IPS-NIHi7 (cell line): ENCODE data around the gene SLC9C2.
"Not testable (repeated sequence)": the region's sequence is repeated elsewhere in the genome, so short reads cannot be mapped to it uniquely, and the experiment has no call there.

Source experiments
- DNase-seq: peaks from one replicate; pipeline ENCODE4 v3.0.0; 2012; ENCODE audit warnings: mixed read lengths; ENCODE audit errors: extremely low spot score

Gene SLC9C2

DNA sequence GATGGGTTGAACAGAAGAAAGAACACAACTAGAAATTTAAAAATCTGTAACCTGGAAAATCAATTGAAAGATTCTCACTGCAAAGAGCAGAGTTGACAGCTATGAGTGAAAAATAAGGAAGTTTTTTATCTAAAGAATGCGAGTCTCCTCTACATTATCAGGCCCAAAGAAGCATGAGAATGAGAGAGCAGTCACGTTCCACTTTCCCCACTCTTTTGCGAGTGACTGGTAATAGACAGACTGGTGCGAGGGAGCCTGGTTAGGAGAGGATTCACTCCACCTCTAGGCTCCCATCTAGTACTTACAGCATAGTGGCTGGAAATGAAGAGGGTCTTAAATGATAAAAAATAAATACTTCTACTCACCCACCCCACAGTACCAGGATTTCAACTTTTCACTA, 73.8 kb downstream of the SLC9C2 start:
- DNase-seq: no peak

DNA sequence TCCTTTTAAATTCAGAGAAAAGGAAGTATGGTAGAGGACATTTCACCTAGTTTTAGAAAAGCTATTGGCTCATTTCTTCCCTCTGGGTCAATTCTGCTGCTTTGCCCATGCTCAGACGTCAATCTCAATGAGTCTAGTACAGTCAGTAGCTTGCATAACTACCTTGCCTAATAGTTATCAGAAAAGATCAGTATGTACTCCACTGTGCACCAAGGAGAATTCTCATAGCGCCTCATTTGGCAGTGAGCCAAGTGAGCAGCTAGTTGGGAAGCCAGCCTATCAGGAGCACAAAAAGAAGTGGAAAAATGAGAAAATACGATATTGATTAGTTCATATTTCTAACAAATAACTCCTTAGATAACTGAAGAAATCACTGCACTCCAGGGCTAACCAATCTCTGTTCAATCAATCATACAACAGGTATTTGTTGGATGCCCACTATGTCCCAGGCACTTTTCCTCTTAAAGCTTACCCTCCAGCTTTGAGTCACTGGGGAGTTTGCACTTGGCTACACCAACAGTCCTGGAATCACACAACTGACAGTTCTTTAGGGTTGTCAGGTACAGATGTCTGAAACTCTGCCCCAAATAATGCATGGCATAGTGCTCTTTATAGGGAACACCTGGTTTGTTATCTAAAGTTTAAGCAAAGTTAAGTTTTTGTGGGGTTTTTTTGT, 75.6 kb downstream of the SLC9C2 start:
- no peak for DNase-seq

DNA sequence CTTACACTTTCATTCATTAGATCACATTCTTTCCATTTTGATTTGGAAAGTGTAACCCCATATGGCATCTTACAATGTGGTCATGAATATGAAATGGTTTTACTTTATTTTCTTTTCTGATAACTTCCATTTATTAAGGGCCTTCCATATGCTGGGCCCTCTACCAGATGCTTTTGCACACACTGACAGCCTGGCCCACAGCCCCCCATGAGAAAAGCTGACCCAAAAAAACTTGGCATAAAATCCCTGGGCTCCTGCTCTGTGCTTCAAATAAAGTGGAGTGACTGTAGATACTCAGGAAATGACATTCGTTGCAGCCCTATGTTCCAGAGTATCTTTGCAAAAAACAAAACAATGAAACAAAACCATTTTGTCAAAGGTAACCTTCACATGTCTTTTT, 76.9 kb downstream of the SLC9C2 start:
- no peak for DNase-seq

DNA sequence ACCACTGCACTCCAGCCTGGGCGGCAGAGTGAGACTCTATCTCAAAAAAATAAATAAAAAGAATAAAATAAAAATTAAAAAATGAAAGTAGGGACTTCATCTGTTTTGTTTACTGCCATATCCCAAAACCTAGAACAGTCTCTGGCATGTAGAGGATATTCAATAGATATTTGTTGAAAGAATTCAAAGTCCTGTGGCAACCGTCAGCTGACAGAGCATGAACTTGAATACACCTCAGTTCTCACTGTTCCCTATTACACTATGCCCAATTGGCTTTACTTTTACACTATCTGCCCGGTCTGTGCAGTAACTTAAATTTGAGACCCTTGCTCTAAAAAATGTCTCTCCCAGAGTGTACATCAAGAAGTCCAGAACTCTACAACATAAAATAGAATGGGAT, 79.5 kb downstream of the SLC9C2 start:
- no peak for DNase-seq

DNA sequence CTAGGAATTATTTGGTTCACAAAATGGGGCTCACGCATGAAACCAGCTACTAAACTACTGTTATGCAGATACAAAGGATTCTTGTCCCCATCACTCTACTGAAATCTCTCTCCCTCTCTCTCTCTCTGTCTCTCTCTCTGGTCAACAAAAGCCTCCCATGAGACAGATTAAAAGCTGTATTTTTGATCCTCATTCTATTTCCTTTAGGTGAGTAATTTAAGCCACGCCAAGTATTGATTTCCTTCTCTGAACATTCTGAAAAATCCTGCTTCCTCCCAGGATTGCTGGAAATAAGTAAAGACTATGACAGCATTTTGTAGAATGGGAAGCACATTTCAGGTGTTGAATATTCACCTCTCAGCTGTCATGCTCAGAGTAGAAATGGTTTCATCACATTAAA, 82.1 kb downstream of the SLC9C2 start:
- DNase-seq: no peak

DNA sequence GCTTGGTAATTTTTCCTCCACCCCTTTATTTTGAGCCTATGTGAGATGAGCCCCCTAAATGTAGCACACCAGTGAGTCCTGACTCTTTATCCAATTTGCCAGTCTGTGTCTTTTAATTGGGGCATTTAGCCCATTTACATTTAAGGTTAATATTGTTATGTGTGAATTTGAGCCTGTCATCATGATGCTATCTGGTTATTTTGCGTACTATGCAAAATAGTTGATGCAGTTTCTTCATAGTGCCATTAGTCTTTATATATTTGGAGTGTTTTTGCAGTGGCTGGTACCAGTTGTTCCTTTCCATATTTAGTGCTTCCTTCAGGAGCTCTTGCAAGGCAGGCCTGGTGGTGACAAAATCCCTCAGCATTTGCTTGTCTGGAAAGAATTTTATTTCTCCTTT, 88.4 kb downstream of the SLC9C2 start:
- not testable (repeated sequence) for DNase-seq

DNA sequence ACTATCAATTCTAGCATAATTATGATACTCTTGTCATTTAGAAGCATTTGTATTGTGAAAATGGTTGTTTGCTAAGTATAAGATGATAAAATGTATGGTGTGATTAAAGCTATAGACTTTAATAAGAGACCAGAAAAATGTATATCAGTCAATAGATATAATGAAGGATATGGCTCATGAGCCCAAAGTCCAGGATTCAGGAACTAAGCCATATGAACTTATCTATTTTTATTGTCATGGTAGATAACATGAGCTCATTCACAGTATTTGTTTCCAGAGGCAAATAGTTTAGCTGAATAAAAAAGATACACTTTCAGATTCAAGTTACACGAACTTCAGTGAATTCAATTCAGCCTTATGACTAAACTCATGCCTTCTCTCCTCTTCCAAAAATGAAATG, 93.1 kb downstream of the SLC9C2 start:
- DNase-seq: no peak

DNA sequence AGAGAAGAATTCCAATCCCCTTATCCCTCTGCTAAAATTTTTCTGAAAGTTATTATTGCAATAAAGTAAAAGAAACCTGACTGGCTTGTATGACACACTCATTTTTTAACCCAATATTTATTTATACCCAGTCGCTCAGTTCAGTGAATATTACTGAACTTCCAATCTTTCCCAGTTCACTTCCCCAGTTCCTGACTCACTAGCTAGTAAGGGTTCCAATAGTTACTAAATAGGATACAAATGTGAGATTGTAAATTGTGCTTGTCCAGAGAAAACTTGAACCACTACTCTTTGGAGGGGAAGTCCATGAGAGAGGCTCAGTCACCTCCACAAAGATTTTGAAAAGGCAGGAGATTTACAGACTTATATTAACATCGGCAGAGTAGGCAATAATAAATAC, 94.3 kb downstream of the SLC9C2 start:
- DNase-seq: no peak

DNA sequence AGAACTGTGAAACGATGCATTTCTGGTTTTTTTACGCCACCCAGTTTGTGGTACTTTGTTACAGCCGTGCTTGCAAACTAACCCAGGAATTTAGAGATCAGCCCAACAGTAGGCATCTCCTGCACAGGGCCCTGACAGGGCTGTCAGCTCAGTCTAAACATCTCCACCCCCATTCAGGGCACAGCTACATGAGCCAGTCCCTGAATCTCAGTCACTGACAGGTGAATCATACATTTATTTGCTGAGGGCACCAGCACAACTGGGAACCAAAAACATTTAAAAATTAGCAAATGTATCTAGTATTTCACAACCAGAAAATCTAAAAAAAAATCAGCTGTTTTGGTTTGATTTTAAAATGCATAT, 95.0 kb downstream of the SLC9C2 start:
- DNase-seq: no peak

DNA sequence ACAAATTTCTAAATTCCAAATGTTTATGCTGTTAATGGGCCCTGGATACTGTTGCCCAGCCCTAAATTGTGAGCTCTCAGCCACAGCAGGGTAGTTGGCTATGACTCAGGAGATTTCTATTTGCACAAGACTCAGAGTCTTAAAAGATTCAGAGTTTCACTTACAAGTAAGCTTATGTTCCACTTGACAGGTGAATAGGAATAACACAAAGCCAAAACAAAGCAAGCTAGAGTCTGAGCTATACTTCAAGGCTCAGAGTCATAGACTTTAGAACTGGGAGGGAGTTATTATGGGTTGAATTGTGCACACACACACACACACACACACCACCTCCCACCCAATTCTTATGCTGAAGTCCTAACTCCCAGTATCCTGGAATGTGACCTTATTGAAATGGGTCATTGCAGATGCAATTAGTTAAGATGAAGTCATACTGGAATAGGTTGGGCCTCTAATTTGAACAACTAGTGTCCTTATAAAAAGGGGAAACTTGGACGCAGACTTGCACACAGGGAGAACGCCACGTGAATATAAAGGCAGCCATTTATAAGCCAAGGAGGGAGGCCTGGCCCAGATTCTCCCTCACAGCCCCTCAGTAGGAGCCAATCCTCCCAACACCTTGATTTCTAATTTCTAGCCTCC, 95.5 kb downstream of the SLC9C2 start:
- no peak for DNase-seq

DNA sequence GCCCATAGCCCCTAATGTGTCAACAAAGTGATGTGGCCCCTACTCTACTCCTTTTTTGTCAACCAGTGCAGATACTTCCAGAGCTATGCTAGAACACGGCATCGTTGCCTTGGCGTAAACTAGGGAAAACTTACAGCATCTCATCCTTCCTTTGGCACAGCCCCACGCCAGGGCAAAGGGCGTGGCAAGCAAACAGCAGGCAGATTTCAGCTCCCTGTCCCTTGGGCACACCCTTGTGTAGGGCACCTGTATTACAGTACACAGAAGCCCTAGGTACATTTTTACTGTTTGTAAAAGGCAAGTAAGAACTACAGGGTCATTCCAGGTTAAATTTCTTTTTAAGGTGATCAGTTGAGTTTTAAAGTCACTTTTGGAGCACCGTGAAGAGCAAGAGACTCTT, 96.4 kb downstream of the SLC9C2 start:
- DNase-seq: peak; percentile 40

DNA sequence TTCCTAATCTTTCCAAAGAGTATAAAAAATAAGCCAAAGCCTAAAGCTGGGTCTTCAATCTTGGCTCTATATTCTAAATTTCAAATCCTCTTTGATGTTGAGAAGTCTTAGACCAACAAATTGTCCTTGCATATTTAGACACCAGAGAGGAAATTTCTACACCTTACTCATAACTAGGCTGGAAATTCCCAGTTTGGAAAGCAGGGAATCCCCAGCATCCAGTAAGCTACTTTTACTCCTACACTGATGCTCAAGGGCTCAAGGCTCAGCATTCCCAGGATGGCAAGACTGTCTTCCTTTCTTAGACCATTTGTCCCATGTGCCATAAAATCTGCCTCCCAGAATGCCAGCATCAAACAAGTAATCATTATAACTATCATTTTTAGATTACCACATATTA, 97.5 kb downstream of the SLC9C2 start:
- no peak for DNase-seq

DNA sequence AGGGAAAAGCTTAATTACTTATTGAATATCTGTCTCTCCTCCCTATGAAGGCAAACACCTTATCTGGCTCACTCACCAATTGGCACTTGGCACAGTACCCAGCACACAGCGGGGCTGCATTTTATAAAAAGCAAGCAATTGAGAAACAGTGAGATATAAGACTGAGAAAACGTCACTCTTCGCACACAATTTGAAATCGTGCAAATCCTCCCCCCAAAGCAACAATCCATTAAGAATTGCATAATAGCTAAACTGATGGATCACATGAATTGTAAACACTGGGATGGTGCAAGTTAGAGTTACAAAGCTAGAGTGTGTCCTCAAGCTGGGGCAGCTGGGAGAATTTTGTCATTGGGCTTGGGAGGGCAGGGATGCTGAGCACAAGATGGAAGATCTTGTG, 98.6 kb downstream of the SLC9C2 start:
- no peak for DNase-seq

DNA sequence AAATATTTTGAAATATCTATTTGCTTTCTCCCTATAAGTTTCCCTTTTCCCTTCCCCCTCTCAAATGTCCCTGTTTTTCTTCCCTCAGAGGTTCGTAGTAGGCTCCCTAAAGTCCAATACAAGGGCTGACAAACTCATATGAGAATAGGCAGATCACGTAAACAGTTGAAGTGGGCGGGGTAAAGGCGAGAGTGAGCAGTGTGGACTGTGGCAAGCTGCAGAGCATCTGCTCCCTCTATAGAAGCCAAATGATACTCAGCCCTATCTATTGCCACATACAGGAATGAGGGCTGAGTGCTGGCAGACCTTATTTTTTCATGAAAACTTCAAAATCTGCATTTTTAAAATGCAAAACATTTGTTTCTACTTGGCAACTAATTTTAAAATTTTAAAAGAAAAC, 99.5 kb downstream of the SLC9C2 start:
- no peak for DNase-seq

DNA sequence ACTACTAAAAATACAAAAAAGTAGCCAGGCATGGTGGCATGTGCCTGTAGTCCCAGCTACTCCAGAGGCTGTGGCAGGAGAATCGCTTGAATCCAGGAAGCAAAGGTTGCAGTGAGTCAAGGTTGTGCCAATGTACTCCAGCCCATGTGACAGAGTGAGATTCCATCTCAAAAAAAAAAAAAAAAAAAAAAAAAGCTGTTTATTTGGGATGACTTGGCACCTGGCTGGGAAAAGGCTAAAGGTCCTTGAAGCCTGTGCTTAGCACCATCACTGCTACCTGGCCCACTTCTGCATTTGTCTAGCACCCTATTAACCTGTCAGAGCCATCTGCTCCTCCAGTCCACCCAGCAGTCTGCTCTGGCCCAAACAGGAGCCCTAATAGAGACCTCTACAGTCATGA, 100.8 kb downstream of the SLC9C2 start:
- no peak for DNase-seq

DNA sequence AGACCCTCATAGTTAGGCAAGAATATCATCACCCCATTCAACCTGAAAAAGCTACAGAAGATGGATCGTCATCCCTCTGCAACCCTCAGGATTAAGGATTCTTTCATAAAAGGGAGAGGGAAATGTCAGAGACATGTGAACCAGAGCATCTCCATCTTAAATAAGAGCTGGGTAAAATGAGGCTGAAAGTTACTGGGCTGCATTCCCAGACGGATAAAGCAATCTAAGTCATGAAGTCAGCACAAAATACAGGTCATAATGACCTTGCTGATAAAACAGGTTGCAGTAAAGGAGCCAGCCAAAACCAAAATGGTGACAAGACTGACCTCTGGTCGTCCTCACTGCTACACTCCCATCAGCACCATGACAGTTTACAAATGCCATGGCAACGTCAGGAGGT, 103.1 kb downstream of the SLC9C2 start:
- DNase-seq: no peak

DNA sequence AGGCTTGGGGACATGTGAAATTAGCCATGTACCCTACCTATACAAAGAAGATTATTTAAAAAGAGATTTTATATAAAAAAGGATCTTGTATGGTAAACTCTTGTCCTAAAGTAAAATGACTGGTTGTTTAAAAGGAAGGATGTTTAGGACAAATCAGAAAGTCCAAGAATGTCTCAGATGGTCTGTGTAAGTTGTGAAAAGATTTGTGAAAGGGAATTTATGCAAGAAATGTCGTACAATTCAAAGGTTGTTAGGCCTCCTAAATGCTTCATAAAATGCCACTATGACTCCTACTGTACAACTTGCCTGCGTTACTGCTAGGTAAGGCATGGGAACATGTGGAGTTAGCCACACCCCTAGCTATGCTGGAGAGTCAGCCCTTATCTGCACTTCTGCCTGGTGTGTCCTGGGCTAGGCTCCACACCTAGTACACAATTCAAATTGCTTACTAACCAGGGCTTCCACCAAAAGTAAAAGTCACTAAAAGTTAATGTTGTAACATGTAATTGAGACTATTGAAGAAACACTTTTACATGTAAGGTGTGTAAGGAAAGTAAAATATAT, 106.0 kb downstream of the SLC9C2 start:
- no peak for DNase-seq

DNA sequence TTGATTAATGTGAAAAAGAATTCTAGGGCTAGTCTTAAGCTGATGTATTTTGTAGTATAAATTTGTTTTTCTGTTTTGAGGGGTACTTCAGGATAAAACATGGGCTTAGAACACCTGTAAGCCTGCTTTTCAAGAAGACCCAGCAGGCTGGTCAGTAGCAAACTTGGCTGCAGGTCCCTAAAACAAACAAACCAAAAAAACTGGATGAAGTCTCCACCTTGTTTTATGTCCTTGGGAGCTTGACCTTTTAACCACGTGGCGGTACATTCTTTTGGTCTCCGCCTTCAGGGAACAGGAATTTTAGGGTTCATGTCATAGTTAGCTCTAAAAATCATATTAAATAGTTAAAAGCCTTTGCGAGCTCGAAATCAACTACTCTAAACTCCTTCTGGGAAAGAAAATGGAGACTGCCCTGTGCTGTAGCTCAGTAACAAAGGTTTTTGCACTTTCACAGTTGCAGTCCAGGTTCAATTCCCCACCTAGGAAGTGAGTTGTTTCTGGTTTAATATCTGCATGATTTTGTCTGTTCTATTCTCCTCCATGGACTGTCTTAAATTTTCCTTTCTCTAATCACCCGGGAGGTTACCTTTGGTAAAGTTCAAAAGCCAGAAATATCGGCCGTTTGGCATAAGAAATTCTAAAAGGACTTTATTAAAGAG, 107.1 kb downstream of the SLC9C2 start:
- DNase-seq: no peak

DNA sequence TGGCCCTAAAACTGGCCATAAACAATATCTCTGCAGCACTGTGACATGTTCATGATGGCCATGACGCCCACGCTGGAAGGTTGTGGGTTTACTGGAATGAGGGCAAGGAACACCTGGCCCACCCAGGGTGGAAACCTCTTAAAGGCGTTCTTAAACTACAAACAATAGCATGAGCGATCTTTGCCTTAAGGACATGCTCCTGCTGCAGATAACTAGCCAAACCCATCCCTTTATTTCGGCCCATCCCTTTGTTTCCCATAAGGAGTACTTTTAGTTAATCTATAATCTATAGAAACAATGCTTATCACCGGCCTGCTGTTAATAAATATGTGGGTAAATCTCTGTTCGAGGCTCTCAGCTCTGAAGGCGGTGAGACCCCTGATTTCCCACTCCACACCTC, 109.7 kb downstream of the SLC9C2 start:
- not testable (repeated sequence) for DNase-seq

DNA sequence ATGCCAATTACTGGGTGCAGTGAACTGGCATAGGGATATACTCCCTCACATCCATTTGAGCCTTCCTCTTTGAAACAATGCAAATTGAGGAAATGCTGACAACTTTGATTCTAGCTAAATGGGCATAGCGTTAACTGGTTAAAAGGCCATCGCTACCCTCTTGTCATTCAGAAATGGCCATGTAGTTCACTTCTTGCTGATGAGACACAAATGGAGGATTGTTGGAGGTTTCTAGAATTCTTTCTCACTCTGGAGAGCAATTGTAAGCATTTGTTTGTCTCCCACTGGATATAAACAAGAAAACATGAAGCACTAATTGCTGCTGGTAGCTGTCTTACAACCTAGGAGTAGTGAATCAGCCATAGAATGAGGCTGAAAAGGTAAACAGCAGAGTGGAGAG, 111.4 kb downstream of the SLC9C2 start:
- no peak for DNase-seq

DNA sequence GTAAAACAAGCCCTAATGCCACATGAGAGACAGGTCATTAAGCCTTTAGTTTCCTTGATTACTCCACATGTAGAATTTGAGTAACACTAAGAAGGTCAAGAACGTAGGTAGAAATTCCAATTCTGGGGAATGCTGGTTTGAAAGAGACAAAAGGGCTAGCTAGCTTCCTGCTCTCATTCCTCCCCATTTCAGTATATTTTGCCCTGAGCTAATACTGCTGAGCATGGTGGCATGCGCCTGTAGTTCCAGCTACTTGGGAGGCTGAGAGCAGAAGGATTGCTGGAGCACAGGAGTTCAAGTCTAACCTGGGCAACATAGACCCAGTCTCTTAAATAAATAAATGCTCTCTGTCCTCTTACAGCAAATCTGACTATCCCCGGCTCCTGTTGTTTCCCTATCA, 112.9 kb downstream of the SLC9C2 start:
- DNase-seq: no peak

DNA sequence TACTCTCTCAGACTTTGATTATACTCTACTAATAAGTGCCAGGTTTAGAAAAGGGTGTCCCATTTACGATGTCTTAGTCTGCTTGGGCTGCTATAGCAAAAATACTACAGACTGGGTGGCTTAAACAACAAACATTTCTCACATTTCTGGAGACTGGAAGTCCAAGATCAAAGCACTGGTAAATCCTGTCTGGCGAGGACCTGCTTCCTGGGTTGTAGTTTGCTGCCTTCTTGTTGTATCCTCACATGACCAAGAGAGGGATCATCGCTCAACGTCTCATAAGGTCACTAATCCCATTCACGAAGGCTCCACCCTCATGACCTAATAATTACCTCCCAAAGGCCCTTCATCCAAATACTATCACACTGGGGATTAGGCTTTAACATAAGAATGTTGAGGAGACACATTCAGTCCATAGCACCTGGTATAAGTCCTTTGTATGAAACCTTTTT, 113.7 kb downstream of the SLC9C2 start:
- peak; percentile 41 for DNase-seq

DNA sequence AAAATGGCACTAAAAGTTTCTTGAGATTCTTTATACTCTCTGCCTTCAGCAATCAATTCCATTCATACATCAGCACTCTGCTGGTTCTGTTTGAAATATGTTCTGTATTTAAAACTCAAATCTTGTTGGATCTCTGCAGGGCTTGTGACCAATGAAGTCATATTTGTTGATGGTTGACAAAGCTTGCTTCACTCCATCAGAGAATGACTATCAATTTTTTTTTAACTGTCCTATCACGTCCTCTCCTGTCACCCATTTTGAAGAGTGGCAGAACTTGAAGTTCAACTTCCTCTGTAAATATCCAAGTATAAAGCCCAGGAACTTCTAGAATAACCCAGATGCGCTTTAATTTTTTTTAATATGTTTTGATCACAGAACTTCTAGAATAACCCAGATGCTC, 114.9 kb downstream of the SLC9C2 start:
- no peak for DNase-seq
